SK-N-SH (cell line): ENCODE data around the gene LRRC27. TPM values are rescaled to one million over a fixed set of nuclear protein-coding genes. Genes with fewer than 3 reads are reported as not detected.

ENCODE experiments used
- CTCF ChIA-PET: fragments of 300-600, 350-600 bp; formaldehyde crosslinking; extraction: SDS; loops from one replicate; lab custom pipeline; 2021; lab: Yijun Ruan, JAX
- POLR2A ChIA-PET: fragments of 350-600 bp; sonication (Branson Sonifier 250); formaldehyde crosslinking; extraction: SDS; loops from one replicate; lab custom pipeline; 2020; ENCODE audit warnings: antibody characterized with exemption, inconsistent platforms; lab: Yijun Ruan, JAX
- DNase-seq: peaks from one replicate; pipeline ENCODE4 v3.0.0; 2012
- H2AFZ ChIP-seq: fragments of 200-600 bp; sonication (generic); 2 replicates; pipeline ENCODE4 v1.8.1; 2016; ENCODE audit warnings: antibody characterized with exemption, mild to moderate bottlenecking, low read depth
- H3F3A ChIP-seq: fragments of 200-600 bp; sonication (generic); replicated peaks from 2 replicates; pipeline ENCODE3; 2016; ENCODE audit warnings: antibody characterized with exemption, mild to moderate bottlenecking; ENCODE audit not compliant: insufficient read depth
- H3K27ac ChIP-seq, 2 experiments: fragments of 200-500 bp in 1 of 2; fragments of 200-600 bp in 1 of 2; sonication (Bioruptor generic) in 1 of 2; sonication (generic), shearing (Covaris generic) in 1 of 2; 2 replicates each; pipeline versions ENCODE4 v1.5.1 to v1.6.1; 2014 to 2016; ENCODE audit warnings: low read depth in 2 of 2, inconsistent platforms in 1 of 2, low read length in 1 of 2, mild to moderate bottlenecking in 1 of 2, mixed read lengths in 1 of 2
- H3K27me3 ChIP-seq: fragments of 200-600 bp; sonication (generic), shearing (Covaris generic); 2 replicates; pipeline ENCODE4 v1.6.1; 2016; ENCODE audit warnings: mixed run types; ENCODE audit not compliant: insufficient read depth
- H3K36me3 ChIP-seq, 2 experiments: fragments of 200-500 bp in 1 of 2; fragments of 200-600 bp in 1 of 2; sonication (Bioruptor generic) in 1 of 2; sonication (generic) in 1 of 2; replicated peaks in 1 of 2; 2 replicates each; pipeline versions ENCODE3 to v1.5.1; 2014 to 2016; ENCODE audit warnings: low read length in 1 of 2, mild to moderate bottlenecking in 1 of 2; ENCODE audit not compliant: insufficient read depth in 2 of 2, control insufficient read depth in 1 of 2
- H3K4me1 ChIP-seq, 2 experiments: fragments of 200-500 bp in 1 of 2; fragments of 200-600 bp in 1 of 2; sonication (Bioruptor generic) in 1 of 2; sonication (generic), shearing (Covaris generic) in 1 of 2; 2 replicates each; pipeline versions ENCODE4 v1.5.1 to v1.6.1; 2014 to 2016; ENCODE audit warnings: low read depth in 1 of 2, low read length in 1 of 2, mixed run types in 1 of 2; ENCODE audit not compliant: insufficient read depth in 2 of 2, control insufficient read depth in 1 of 2
- H3K4me2 ChIP-seq: fragments of 200-600 bp; sonication (generic), shearing (Covaris generic); 2 replicates; pipeline ENCODE4 v1.6.1; 2017; ENCODE audit warnings: mixed run types
- H3K4me3 ChIP-seq, 2 experiments: fragments of 200-500 bp in 1 of 2; fragments of 200-600 bp in 1 of 2; sonication (Bioruptor generic) in 1 of 2; sonication (generic), shearing (Covaris generic) in 1 of 2; 2 replicates each; pipeline versions ENCODE4 v1.5.1 to v1.8.1; 2014 to 2016; ENCODE audit warnings: low read depth in 2 of 2, inconsistent platforms in 1 of 2, low read length in 1 of 2, mild to moderate bottlenecking in 1 of 2, mixed read lengths in 1 of 2, moderate library complexity in 1 of 2
- H3K79me2 ChIP-seq: fragments of 200-600 bp; sonication (generic); 2 replicates; pipeline ENCODE4 v1.8.1; 2017; ENCODE audit warnings: mild to moderate bottlenecking; ENCODE audit not compliant: insufficient read depth
- H3K9ac ChIP-seq: fragments of 200-600 bp; sonication (generic); 2 replicates; pipeline ENCODE4 v1.6.1; 2017; ENCODE audit warnings: mixed run types
- H3K9me2 ChIP-seq: fragments of 200-600 bp; sonication (generic); 2 replicates; pipeline ENCODE4 v1.6.1; 2017; ENCODE audit warnings: mixed run types
- H3K9me3 ChIP-seq: fragments of 200-600 bp; sonication (generic); 2 replicates; pipeline ENCODE4 v1.6.1; 2017; ENCODE audit warnings: mixed run types, mild to moderate bottlenecking, moderate library complexity
- H4K20me1 ChIP-seq: fragments of 200-600 bp; sonication (generic); 2 replicates; pipeline ENCODE4 v1.6.1; 2017; ENCODE audit warnings: mild to moderate bottlenecking, mixed run types; ENCODE audit not compliant: insufficient read depth
- CTCF ChIP-seq: fragments of 200-600 bp; sonication (generic); IDR thresholded peaks from 2 replicates; pipeline ENCODE4 v1.6.1; 2017; ENCODE audit warnings: antibody characterized with exemption, mild to moderate bottlenecking, moderate library complexity
- FOXM1 ChIP-seq: IDR thresholded peaks from 2 replicates; pipeline ENCODE4 v1.4.0; 2012; ENCODE audit warnings: low read depth, mild to moderate bottlenecking
- GABPA ChIP-seq: IDR thresholded peaks from 2 replicates; pipeline ENCODE4 v1.4.0; 2012; ENCODE audit warnings: low read depth, mild to moderate bottlenecking
- IRF3 ChIP-seq: fragments of 150-350 bp; IDR thresholded peaks from 2 replicates; pipeline ENCODE4 v1.6.1; 2016; ENCODE audit warnings: mild to moderate bottlenecking, low read depth, low read length
- MAX ChIP-seq: IDR thresholded peaks from 2 replicates; pipeline ENCODE4 v1.4.0; 2012; ENCODE audit warnings: low read depth
- MXI1 ChIP-seq: IDR thresholded peaks from 2 replicates; pipeline ENCODE4 v1.6.1; 2012; ENCODE audit warnings: mild to moderate bottlenecking, low read depth, low read length, improper control_type of control experiment
- NFIC ChIP-seq: IDR thresholded peaks from 2 replicates; pipeline ENCODE4 v1.4.0; 2012; ENCODE audit warnings: borderline replicate concordance
- PBX3 ChIP-seq: IDR thresholded peaks from 2 replicates; pipeline ENCODE4; 2012
- POLR2AphosphoS5 ChIP-seq: IDR thresholded peaks from 2 replicates; pipeline ENCODE4 v1.6.1; 2012; ENCODE audit warnings: low read depth, low read length
- RAD21 ChIP-seq: IDR thresholded peaks from 2 replicates; pipeline ENCODE4 v1.6.1; 2012; ENCODE audit warnings: mild to moderate bottlenecking, low read length
- SMC3 ChIP-seq: IDR thresholded peaks from 2 replicates; pipeline ENCODE4 v1.6.1; 2012; ENCODE audit warnings: low read depth, low read length, improper control_type of control experiment
- TAF1 ChIP-seq: IDR thresholded peaks from 2 replicates; pipeline ENCODE4 v1.6.1; 2012; ENCODE audit warnings: low read depth, mild to moderate bottlenecking, low read length, moderate library complexity, borderline replicate concordance
- USF1 ChIP-seq: IDR thresholded peaks from 2 replicates; pipeline ENCODE4 v1.4.0; 2012; ENCODE audit warnings: low read depth, borderline replicate concordance
- ZBTB33 ChIP-seq: IDR thresholded peaks from 2 replicates; pipeline ENCODE4 v1.4.0; 2012; ENCODE audit warnings: low read depth, borderline replicate concordance
- WGBS: methylation state at CpG from one replicate; pipeline ENCODE4 v1.1.6; 2017; ENCODE audit warnings: low lambda C conversion rate; 5-methylcytosine and 5-hydroxymethylcytosine counted together
- polyA plus RNA-seq, 3 experiments: library from polyadenylated mRNA; depleted of rRNA; stranded (reverse); fragments of >200 nt; gene quantifications; 2 replicates each; pipeline ENCODE4 v1.2.3, GENCODE V29; 2012

The LRRC27 gene
- polyA plus RNA-seq, 1 of the 3 experiments (the other 2 are of a cell fraction) = 10.0 TPM

GRCh38 chr10:132409667-132410028 is 77.7 kb downstream of the LRRC27 start:
- Histone ChIP-seq H3K4me1 (peaks cover 0 to 21% of the 10 kb centered on the region in 2 experiments; a peak in 1 of 4 replicates), H3K4me3 (no peak overlapping the region), H3K9me2 (no peaks in the 10 kb centered on the region), H3F3A (no peaks in the 10 kb centered on the region), H3K4me2 (no peak overlapping the region), H2AFZ (no peak overlapping the region), H3K36me3 (peaks cover 0 to 13% of the 10 kb centered on the region in 2 experiments), H3K9ac (no peak overlapping the region), H3K27ac (no peak overlapping the region), H3K79me2 (no peaks in the 10 kb centered on the region), H3K9me3 (no peaks in the 10 kb centered on the region), H3K27me3 (no peaks in the 10 kb centered on the region), H4K20me1 (no peaks in the 10 kb centered on the region)
- TF ChIP-seq MAX (no peak), PBX3 (no peak), IRF3 (no peak), POLR2AphosphoS5 (no peak), CTCF (no peak), RAD21 (no peak), USF1 (no peak), NFIC (no peak), GABPA (no peak), MXI1 (no peak), SMC3 (no peak), TAF1 (no peak), FOXM1 (no peak), ZBTB33 (no peak)
- no peak for DNase-seq
- CTCF ChIA-PET = interaction anchor here (1.0 to 1.2 kb wide), 2 partner anchors 10 to 17 kb away, joined by 3 to 6 read pairs; no protein-coding TSS in a partner anchor
- POLR2A ChIA-PET = interaction anchor here (0.6 kb wide), 1 partner anchor 10 kb away, joined by 3 read pairs; no protein-coding TSS in a partner anchor
- 100% methylated on average over 4 of the region's 4 CpGs for WGBS
